GM12878 (cell line): ENCODE results near the gene TBC1D9B. TPM values are rescaled to one million over a fixed set of nuclear protein-coding genes. Genes with fewer than 3 reads are reported as not detected.

Experiments used
- ATAC-seq: fragments of 200-7000 bp; cut with Tn5 transposase; 3 replicates; pipeline ENCODE4 v1.9.1; 2020; ENCODE audit warnings: mild to moderate bottlenecking, moderate library complexity
- BruUV-seq: library from RNA; stranded (reverse); fragments of 400-500 nt; replicated peaks from 2 replicates; lab custom pipeline; 2021; lab: Mats Ljungman, UMichigan
- CTCF ChIA-PET: fragments of 300-600 bp; sonication (Branson Sonifier 250); formaldehyde crosslinking; extraction: SDS; loops from one replicate; lab custom pipeline; 2021; ENCODE audit warnings: inconsistent platforms; lab: Yijun Ruan, JAX
- POLR2A ChIA-PET: fragments of 350-600 bp; formaldehyde crosslinking; extraction: SDS; loops from one replicate; lab custom pipeline; 2021; ENCODE audit warnings: inconsistent platforms; lab: Charles Lee
- RAD21 ChIA-PET: fragments of 300-600 bp; sonication (Branson Sonifier 250); formaldehyde crosslinking; loops from one replicate; lab custom pipeline; 2023; ENCODE audit warnings: antibody characterized with exemption; ENCODE audit not compliant: unreplicated experiment; lab: Charles Lee
- SMC1A ChIA-PET: fragments of 300-600 bp; sonication (Branson Sonifier 250); formaldehyde crosslinking; loops from one replicate; lab custom pipeline; 2023; ENCODE audit not compliant: unreplicated experiment, uncharacterized antibody; lab: Charles Lee
- DNase-seq: peaks from one replicate; pipeline ENCODE4 v3.0.0-alpha.2; 2011; ENCODE audit warnings: low read depth, low spot score
- FAIRE-seq: peaks from 3 replicates; lab custom pipeline; 2011; peaks lifted over from hg19 to GRCh38; lab: Jason Lieb, UNC
- H2AFZ ChIP-seq: 2 replicates; pipeline ENCODE4 v1.6.0; 2011; ENCODE audit warnings: low read depth, low read length, control low read depth; ENCODE audit not compliant: control insufficient read depth
- H3K27ac ChIP-seq: 2 replicates; pipeline ENCODE4 v1.5.1; 2011; ENCODE audit warnings: control low read depth; ENCODE audit not compliant: control insufficient read depth, insufficient read depth
- H3K27me3 ChIP-seq, 2 experiments: replicated peaks in 1 of 2; 2 replicates each; pipeline versions ENCODE4 v1.6.0 to v1.6.1; 2011; ENCODE audit warnings: low read length in 1 of 2; ENCODE audit not compliant: control insufficient read depth in 2 of 2, insufficient read depth in 2 of 2
- H3K36me3 ChIP-seq, 2 experiments: 2 replicates each; pipeline ENCODE4 v1.5.1; 2011; ENCODE audit warnings: low read length in 1 of 2; ENCODE audit not compliant: control insufficient read depth in 2 of 2, insufficient read depth in 2 of 2
- H3K4me1 ChIP-seq: 2 replicates; pipeline ENCODE4 v1.6.1; 2011; ENCODE audit warnings: mild to moderate bottlenecking, low read length, moderate library complexity, mixed read lengths; ENCODE audit not compliant: control insufficient read depth, insufficient read depth
- H3K4me2 ChIP-seq: 2 replicates; pipeline ENCODE4 v1.6.0; 2011; ENCODE audit warnings: control low read depth; ENCODE audit not compliant: control insufficient read depth, insufficient read depth
- H3K4me3 ChIP-seq: fragments of 200-600 bp; sonication (generic); 2 replicates; pipeline ENCODE4 v1.5.1; 2016
- H3K79me2 ChIP-seq: 2 replicates; pipeline ENCODE4 v1.6.0; 2011; ENCODE audit warnings: low read length; ENCODE audit not compliant: control insufficient read depth, insufficient read depth
- H3K9ac ChIP-seq: 2 replicates; pipeline ENCODE4 v1.8.0; 2011; ENCODE audit warnings: low read length, control low read depth, mixed read lengths; ENCODE audit not compliant: control insufficient read depth, insufficient read depth
- H3K9me3 ChIP-seq: replicated peaks from 3 replicates; pipeline ENCODE4 v1.5.1; 2011; ENCODE audit warnings: mild to moderate bottlenecking, low read length; ENCODE audit not compliant: control insufficient read depth, insufficient read depth
- H4K20me1 ChIP-seq: 2 replicates; pipeline ENCODE4 v1.6.0; 2011; ENCODE audit not compliant: control insufficient read depth, insufficient read depth
- BCL11A ChIP-seq: IDR thresholded peaks from 2 replicates; pipeline ENCODE4 v1.6.1; 2011; ENCODE audit warnings: low read depth, low read length
- BHLHE40 ChIP-seq, 2 experiments: fragments of 450-650 bp in 1 of 2; IDR thresholded peaks; 2 replicates each; pipeline ENCODE4 v1.6.1; 2011 to 2017; ENCODE audit warnings: low read depth in 2 of 2, borderline replicate concordance in 1 of 2, improper control_type of control experiment in 1 of 2, low read length in 1 of 2, mild to moderate bottlenecking in 1 of 2
- IKZF1 ChIP-seq: fragments of 450-650 bp; conservative IDR thresholded peaks from 2 replicates; pipeline ENCODE4 v1.6.1; 2017; ENCODE audit warnings: antibody characterized with exemption, mild to moderate bottlenecking
- JUND ChIP-seq: IDR thresholded peaks from 2 replicates; pipeline ENCODE4 v1.6.1; 2012; ENCODE audit warnings: low read depth, mild to moderate bottlenecking, low read length, improper control_type of control experiment, moderate library complexity
- MTA2 ChIP-seq: fragments of 450-650 bp; IDR thresholded peaks from 2 replicates; pipeline ENCODE4 v1.6.1; 2016; ENCODE audit warnings: low read depth, mild to moderate bottlenecking, moderate library complexity
- MXI1 ChIP-seq: fragments of 150-350 bp; IDR thresholded peaks from 2 replicates; pipeline ENCODE4 v1.6.1; 2011; ENCODE audit warnings: low read depth, mild to moderate bottlenecking, inconsistent platforms, low read length, improper control_type of control experiment
- MYB ChIP-seq: fragments of 150-350 bp; IDR thresholded peaks from 2 replicates; pipeline ENCODE4 v1.6.1; 2014; ENCODE audit warnings: mild to moderate bottlenecking, low read depth, low read length, borderline replicate concordance
- NFIC ChIP-seq: IDR thresholded peaks from 2 replicates; pipeline ENCODE4 v1.6.1; 2012; ENCODE audit warnings: low read depth, mild to moderate bottlenecking, inconsistent platforms, low read length, moderate library complexity
- PAX5 ChIP-seq: IDR thresholded peaks from 2 replicates; pipeline ENCODE4 v1.6.1; 2011; ENCODE audit warnings: low read depth, low read length, borderline replicate concordance
- POLR2A ChIP-seq: IDR thresholded peaks from 2 replicates; pipeline ENCODE4 v1.6.1; 2011; ENCODE audit warnings: low read depth, mild to moderate bottlenecking, low read length
- SIN3A ChIP-seq: IDR thresholded peaks from 2 replicates; pipeline ENCODE4 v1.6.1; 2012; ENCODE audit warnings: low read depth, low read length, improper control_type of control experiment
- SMC3 ChIP-seq: IDR thresholded peaks from 2 replicates; pipeline ENCODE4 v1.6.1; 2011; ENCODE audit warnings: low read length, improper control_type of control experiment, borderline replicate concordance
- SREBF1 ChIP-seq: IDR thresholded peaks from 2 replicates; pipeline ENCODE4 v1.6.1; 2012; ENCODE audit warnings: mild to moderate bottlenecking, low read length
- STAT3 ChIP-seq: IDR thresholded peaks from 2 replicates; pipeline ENCODE4 v1.6.1; 2011; ENCODE audit warnings: low read depth, low read length, improper control_type of control experiment
- TCF7 ChIP-seq: IDR thresholded peaks from 2 replicates; pipeline ENCODE4 v1.6.1; 2014; ENCODE audit warnings: antibody characterized with exemption, borderline replicate concordance
- ZBED1 ChIP-seq: IDR thresholded peaks from 2 replicates; pipeline ENCODE4 v1.6.1; 2016; ENCODE audit warnings: borderline replicate concordance
- WGBS: methylation state at CpG from one replicate; pipeline ENCODE4 v1.1.6; 2016; ENCODE audit warnings: low lambda C conversion rate; ENCODE audit not compliant: insufficient replicate concordance, insufficient coverage; ENCODE audit errors: missing lambda C conversion rate; 5-methylcytosine and 5-hydroxymethylcytosine counted together
- in situ Hi-C: fragments of 300-500 bp; cut with MboI; formaldehyde crosslinking; loops from 9 replicates; pipeline ENCODE4 v1.14.3; 2018; ENCODE audit warnings: mixed read lengths
- intact Hi-C: fragments of 100-400 bp; cut with micrococcal nuclease; formaldehyde crosslinking; loops from one replicate; pipeline ENCODE4 v1.14.2; 2022; ENCODE audit not compliant: unreplicated experiment
- polyA plus RNA-seq, 11 experiments: library from polyadenylated mRNA; depleted of rRNA in 4 of 11; unstranded in 6 of 11; stranded (reverse) in 5 of 11; fragments of >200 nt; fragmentation: Nextera tagmentation in 4 of 11; fragmentation: Illumina TruSeq in 1 of 11; extraction: Ambion mirVana in 4 of 11; extraction: Trizol in 1 of 11; gene quantifications; 1 replicate in 1 of 11; 2 replicates in 10 of 11; pipeline versions ENCODE4 v1.2.1 to v1.2.3, GENCODE V29; 2011 to 2016; ENCODE audit warnings: inconsistent platforms in 2 of 11, missing spikeins in 2 of 11, low read depth in 1 of 11
- total RNA-seq, 4 experiments: library from RNA; depleted of rRNA in 3 of 4; stranded (reverse); fragments of >200 nt in 3 of 4; fragmentation: Illumina TruSeq in 1 of 4; extraction: Trizol in 1 of 4; gene quantifications; 2 replicates each; pipeline versions ENCODE4 v1.2.1 to v1.2.3, GENCODE V29; 2013 to 2021
- TF ChIP-seq, protein P1 (sequence below): fragments of 450-650 bp; IDR thresholded peaks from 2 replicates; pipeline ENCODE4 v1.6.1; 2018; ENCODE audit warnings: mild to moderate bottlenecking, low read depth, moderate library complexity; ENCODE audit not compliant: partially characterized antibody
- TF ChIP-seq, protein P2 (sequence below): IDR thresholded peaks from 2 replicates; pipeline ENCODE4 v1.6.1; 2011; ENCODE audit warnings: borderline replicate concordance, low read depth, mild to moderate bottlenecking, moderate library complexity, mixed read lengths, low read length; ENCODE audit not compliant: insufficient read depth; ENCODE audit errors: extremely low read length
- TF ChIP-seq, protein P3 (sequence below): IDR thresholded peaks from 2 replicates; pipeline ENCODE4 v1.6.1; 2011; ENCODE audit warnings: low read depth, mild to moderate bottlenecking, low read length, moderate library complexity, borderline replicate concordance; ENCODE audit errors: extremely low read depth

Gene TBC1D9B
- total and polyA plus RNA-seq, 10 of the 15 experiments (the other 5 are each of a cell fraction or from before 2014, with no cell fraction given), result 4.0 to 74.2 (median 34.6) TPM

DNA sequence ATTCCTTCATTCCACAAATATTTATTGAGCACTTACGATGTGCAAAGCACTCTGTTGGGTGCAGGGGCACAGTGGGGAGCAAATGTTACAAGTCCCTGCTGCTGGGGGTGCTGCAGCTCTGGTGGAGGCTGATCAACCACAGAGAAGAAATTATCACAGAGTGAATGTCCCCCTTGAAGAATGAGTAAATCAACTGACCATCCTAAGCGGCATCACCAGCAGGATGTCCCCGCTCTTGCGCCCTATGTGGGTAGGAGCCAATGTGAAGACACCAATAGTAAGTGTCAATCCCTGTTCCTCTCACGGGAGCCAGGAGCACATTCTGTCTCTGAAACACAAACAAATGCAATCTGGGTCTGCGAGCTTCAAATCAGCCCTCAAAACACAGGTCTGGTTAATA, 47.4 kb upstream of the TBC1D9B start (continued):
- no peak for TF ChIP-seq STAT3
- TF ChIP-seq MTA2, result no peak
- TF ChIP-seq, protein P1, sequence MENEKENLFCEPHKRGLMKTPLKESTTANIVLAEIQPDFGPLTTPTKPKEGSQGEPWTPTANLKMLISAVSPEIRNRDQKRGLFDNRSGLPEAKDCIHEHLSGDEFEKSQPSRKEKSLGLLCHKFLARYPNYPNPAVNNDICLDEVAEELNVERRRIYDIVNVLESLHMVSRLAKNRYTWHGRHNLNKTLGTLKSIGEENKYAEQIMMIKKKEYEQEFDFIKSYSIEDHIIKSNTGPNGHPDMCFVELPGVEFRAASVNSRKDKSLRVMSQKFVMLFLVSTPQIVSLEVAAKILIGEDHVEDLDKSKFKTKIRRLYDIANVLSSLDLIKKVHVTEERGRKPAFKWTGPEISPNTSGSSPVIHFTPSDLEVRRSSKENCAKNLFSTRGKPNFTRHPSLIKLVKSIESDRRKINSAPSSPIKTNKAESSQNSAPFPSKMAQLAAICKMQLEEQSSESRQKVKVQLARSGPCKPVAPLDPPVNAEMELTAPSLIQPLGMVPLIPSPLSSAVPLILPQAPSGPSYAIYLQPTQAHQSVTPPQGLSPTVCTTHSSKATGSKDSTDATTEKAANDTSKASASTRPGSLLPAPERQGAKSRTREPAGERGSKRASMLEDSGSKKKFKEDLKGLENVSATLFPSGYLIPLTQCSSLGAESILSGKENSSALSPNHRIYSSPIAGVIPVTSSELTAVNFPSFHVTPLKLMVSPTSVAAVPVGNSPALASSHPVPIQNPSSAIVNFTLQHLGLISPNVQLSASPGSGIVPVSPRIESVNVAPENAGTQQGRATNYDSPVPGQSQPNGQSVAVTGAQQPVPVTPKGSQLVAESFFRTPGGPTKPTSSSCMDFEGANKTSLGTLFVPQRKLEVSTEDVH, result no peak

DNA sequence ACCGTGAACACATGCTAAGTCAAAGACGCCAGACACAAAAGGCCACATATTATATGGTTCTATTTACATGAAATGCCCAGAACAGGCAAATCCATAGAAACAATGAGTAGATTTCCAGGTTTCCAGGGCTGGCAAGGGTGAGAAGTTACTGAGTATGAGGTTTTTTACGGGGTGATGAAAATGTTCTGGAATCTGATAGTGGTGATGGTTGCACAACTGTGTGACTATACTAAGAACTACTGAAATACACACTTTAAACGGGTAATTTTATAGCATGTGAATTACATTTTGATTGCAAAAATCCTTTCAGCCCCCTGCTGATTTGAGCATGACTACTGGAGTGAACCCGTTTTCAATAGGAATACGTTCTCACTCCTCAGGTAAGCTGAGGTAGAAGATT, 46.7 kb upstream of the TBC1D9B start:
- BruUV-seq, result no TSS peak
- DNase-seq (no peak), ATAC-seq (no peak), FAIRE-seq (no peak)
- H3K27ac ChIP-seq, result no peak overlapping the region
- ChIA-PET RAD21 (no interaction called here), POLR2A (no interaction called here), SMC1A (interaction anchor here (1.1 kb wide), 1 partner anchor 17 kb away, joined by 3 read pairs; no protein-coding TSS in a partner anchor), CTCF (no interaction called here)
- no peaks in the 10 kb centered on the region for H3K79me2 ChIP-seq
- H3K36me3 ChIP-seq, result no peaks in the 10 kb centered on the region
- H3K9me3 ChIP-seq, result no peaks in the 10 kb centered on the region
- no peak overlapping the region for H2AFZ ChIP-seq
- in situ Hi-C loops (no loop called here), intact Hi-C loops (no loop called here)
- H3K27me3 ChIP-seq, result no peaks in the 10 kb centered on the region
- no peaks in the 10 kb centered on the region for H3K4me1 ChIP-seq
- 3% methylated on average over 6 of the region's 6 CpGs for WGBS
- H3K4me2 ChIP-seq, result no peak overlapping the region
- H3K9ac ChIP-seq, result no peak overlapping the region
- no peak overlapping the region for H3K4me3 ChIP-seq
- H4K20me1 ChIP-seq, result no peaks in the 10 kb centered on the region
- no peak for TF ChIP-seq IKZF1
- no peak for TF ChIP-seq SIN3A
- no peak for TF ChIP-seq TCF7
- no peak for TF ChIP-seq ZBED1
- TF ChIP-seq NFIC, result no peak
- no peak for TF ChIP-seq BHLHE40 (IDR thresholded peaks at IDR 0.05; ENCODE audit: borderline replicate concordance in 1 of 2, low read depth in 2 of 2, low read length in 1 of 2)
- TF ChIP-seq MYB, result no peak
- TF ChIP-seq PAX5, result no peak
- no peak for TF ChIP-seq SREBF1
- TF ChIP-seq JUND, result no peak
- TF ChIP-seq BCL11A, result no peak
- TF ChIP-seq SMC3, result no peak
- TF ChIP-seq, protein P2, sequence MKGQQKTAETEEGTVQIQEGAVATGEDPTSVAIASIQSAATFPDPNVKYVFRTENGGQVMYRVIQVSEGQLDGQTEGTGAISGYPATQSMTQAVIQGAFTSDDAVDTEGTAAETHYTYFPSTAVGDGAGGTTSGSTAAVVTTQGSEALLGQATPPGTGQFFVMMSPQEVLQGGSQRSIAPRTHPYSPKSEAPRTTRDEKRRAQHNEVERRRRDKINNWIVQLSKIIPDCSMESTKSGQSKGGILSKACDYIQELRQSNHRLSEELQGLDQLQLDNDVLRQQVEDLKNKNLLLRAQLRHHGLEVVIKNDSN, result no peak
- TF ChIP-seq, protein P3, sequence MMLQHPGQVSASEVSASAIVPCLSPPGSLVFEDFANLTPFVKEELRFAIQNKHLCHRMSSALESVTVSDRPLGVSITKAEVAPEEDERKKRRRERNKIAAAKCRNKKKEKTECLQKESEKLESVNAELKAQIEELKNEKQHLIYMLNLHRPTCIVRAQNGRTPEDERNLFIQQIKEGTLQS, result no peak
- no peak for TF ChIP-seq POLR2A
- no peak for TF ChIP-seq MXI1
